ENCODE data around the gene METAP2.
"Not testable (repeated sequence)": the region's sequence is repeated elsewhere in the genome, so short reads cannot be mapped to it uniquely, and the experiment has no call there.

The METAP2 gene

DNA sequence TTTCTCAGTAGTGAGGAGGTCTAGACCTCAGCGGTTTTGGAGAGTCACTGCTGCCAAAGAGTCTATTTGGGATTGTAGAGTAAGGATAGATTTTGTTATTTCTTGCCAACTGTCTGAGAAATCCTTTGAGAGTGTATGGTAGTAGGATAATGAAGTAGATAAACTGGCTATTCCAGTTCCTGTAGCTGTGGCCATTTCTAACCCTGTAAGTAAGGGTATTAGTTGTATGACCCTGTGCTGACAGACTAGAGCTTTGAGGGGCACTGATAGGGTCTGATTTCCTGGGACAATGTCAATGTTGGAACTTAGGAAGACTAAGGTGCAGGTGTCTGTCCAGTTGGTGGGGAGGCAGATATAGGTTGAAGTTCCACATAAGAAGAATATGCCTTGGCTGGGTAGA, 24.3 kb upstream of the METAP2 start:
- H3K4me1 Mint-ChIP-seq; H3K27ac Mint-ChIP-seq (ENCODE audit: low read depth); H3K9me3 Mint-ChIP-seq; ATAC-seq (replicated peaks; ENCODE audit: extremely low read depth, poor library complexity, severe bottlenecking); H3K4me3 Mint-ChIP-seq; H3K36me3 Mint-ChIP-seq (ENCODE audit: insufficient read depth); DNase-seq (ENCODE audit: low spot score in 2 of 2): not testable (repeated sequence)
- peaks cover 45% of the 10 kb centered on the region for H3K27me3 Mint-ChIP-seq

DNA sequence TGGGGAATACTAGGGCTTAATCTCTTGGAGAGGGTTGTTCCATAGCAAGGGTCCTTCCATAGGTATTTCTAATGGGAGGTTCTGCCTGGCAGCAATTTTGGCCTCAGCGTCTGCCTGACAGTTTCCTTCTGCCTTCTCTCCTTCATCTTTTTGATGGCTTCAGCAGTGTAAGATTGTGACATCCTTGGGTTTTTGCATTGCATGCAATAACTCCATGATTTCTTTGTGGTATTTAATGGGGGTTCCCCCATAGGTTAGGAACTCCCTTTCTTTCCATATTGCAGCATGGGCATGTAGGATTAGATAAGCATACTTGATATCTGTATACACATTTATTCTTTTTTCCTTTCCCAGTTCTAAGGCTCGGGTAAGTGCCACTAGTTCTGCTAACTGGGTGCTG, 21.5 kb upstream of the METAP2 start:
- not testable (repeated sequence) for H3K9me3 Mint-ChIP-seq; DNase-seq (ENCODE audit: low spot score in 2 of 2); H3K4me1 Mint-ChIP-seq; H3K27ac Mint-ChIP-seq (ENCODE audit: low read depth); H3K36me3 Mint-ChIP-seq (ENCODE audit: insufficient read depth); ATAC-seq (replicated peaks; ENCODE audit: extremely low read depth, poor library complexity, severe bottlenecking); H3K4me3 Mint-ChIP-seq
- H3K27me3 Mint-ChIP-seq: peaks cover 43% of the 10 kb centered on the region

DNA sequence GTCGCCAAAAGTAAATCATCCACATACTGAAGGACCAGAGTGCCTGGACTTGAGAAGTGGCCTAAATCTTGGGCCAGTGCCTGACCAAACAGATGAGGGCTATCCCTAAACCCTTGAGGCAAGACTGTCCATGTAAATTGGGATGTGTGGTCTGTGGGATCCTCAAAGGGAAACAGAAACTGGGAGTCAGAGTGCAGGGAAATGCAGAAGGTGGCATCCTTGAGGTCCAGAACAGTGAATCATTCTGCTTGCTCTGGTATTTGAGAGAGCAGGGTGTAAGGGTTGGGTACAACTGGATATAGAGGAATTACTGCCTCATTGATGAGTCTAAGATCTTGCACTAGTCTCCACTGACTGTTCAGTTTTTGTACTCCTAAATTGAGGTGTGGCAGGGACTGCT, 20.1 kb upstream of the METAP2 start:
- not testable (repeated sequence) for H3K4me3 Mint-ChIP-seq; ATAC-seq (replicated peaks; ENCODE audit: extremely low read depth, poor library complexity, severe bottlenecking); DNase-seq (ENCODE audit: low spot score in 2 of 2); H3K27ac Mint-ChIP-seq (ENCODE audit: low read depth); H3K4me1 Mint-ChIP-seq; H3K9me3 Mint-ChIP-seq; H3K36me3 Mint-ChIP-seq (ENCODE audit: insufficient read depth)
- peaks cover 39% of the 10 kb centered on the region for H3K27me3 Mint-ChIP-seq

DNA sequence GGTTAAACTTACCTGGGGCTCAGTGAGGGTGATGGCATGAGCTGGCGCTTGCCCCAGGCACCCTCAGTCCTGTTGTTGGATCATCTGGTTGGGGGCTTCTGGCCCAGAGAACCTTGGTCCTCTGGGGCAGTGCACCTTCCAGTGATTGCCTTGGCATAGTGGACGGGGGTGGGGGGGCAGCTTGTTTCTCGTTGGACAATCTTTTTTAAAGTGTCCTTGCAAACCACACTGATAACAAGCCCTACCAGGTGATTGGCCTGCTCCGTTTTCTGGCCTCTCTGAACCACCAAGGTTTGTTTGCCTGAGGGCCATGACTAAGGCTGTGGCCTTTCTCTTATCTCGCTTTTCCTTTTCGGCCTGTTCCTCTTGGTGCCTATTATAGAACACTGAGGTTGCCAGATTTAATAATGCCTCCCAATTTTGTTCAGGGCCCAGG, 19.2 kb upstream of the METAP2 start:
- H3K27me3 Mint-ChIP-seq: peaks cover 32% of the 10 kb centered on the region
- H3K4me3 Mint-ChIP-seq; DNase-seq (ENCODE audit: low spot score in 2 of 2); H3K4me1 Mint-ChIP-seq; H3K36me3 Mint-ChIP-seq (ENCODE audit: insufficient read depth); H3K27ac Mint-ChIP-seq (ENCODE audit: low read depth); ATAC-seq (replicated peaks; ENCODE audit: extremely low read depth, poor library complexity, severe bottlenecking); H3K9me3 Mint-ChIP-seq: not testable (repeated sequence)

DNA sequence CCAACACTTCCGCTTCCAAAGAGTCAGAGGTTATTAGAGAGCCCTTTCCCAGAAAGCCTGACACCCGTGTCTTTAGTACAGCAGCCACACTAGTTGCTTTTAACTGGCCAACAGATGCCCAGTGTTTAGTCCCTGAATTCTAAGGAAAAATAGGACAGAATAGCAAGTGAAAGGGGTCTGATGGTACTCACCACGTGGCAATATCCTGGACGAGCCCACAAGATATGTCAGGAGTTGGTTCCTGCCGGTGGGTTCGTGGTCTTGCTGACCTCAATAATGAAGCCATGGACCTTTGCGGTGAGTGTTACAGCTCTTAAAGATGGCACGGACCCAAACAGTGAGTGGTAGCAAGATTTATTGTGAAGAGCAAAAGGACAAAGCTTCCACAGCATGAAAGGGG, 16.3 kb upstream of the METAP2 start:
- not testable (repeated sequence) for H3K36me3 Mint-ChIP-seq (ENCODE audit: insufficient read depth); H3K4me1 Mint-ChIP-seq; H3K4me3 Mint-ChIP-seq

DNA sequence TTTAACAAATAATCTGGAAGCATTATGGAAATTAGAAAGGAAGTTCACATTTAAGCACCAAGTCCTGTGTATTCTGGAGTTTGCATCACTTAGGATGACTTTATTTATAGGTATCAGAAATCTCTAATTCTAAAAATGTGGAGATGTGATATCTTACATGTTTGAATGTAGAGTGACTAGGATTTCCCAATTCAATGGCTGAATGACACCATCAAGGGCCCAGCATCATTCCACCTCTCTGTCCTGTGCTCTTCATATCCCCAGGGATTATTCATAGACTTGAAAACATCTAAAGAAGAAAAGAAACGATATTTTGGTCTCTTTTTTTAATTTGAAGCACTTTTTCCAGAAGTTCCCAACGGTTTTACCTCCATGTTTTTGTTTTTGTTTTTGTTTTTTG, 15.2 kb upstream of the METAP2 start:
- no peak overlapping the region for H3K4me3 Mint-ChIP-seq
- H3K9me3 Mint-ChIP-seq: peaks cover 9% of the 10 kb centered on the region
- H3K36me3 Mint-ChIP-seq (ENCODE audit: insufficient read depth): no peaks in the 10 kb centered on the region
- H3K27ac Mint-ChIP-seq (ENCODE audit: low read depth): no peak overlapping the region
- H3K4me1 Mint-ChIP-seq: no peaks in the 10 kb centered on the region
- peaks cover 14% of the 10 kb centered on the region for H3K27me3 Mint-ChIP-seq
- DNase-seq (ENCODE audit: low spot score in 2 of 2): no peak
- no peak for ATAC-seq (replicated peaks; ENCODE audit: extremely low read depth, poor library complexity, severe bottlenecking)

More for the DNA sequence above, 16.3 kb upstream of the METAP2 start:
- H3K9me3 Mint-ChIP-seq; H3K27ac Mint-ChIP-seq (ENCODE audit: low read depth); ATAC-seq (replicated peaks; ENCODE audit: extremely low read depth, poor library complexity, severe bottlenecking); DNase-seq (ENCODE audit: low spot score in 2 of 2): not testable (repeated sequence)
- peaks cover 14% of the 10 kb centered on the region for H3K27me3 Mint-ChIP-seq

DNA sequence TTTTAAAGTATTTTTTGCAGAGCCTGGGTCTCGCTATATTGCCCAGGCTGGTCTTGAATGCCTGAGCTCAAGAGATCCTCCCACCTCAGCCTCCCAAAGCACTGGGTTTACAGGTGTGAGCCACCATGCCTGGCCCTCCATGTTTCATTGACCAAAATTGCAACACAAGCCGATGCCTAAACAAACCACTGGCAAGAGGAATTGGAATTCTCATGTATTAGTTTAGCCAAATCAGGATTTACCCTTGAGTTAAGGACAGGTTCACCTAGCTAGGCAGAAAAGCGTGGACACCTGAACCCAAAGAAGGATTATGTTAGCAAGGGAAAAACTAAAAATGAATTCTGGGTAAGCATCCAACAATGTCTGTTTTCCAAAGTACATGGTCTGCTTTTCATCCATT, 14.6 kb upstream of the METAP2 start:
- Mint-ChIP-seq H3K36me3 (ENCODE audit: insufficient read depth) (no peaks in the 10 kb centered on the region), H3K27ac (ENCODE audit: low read depth) (no peak overlapping the region), H3K4me1 (no peaks in the 10 kb centered on the region)

DNA sequence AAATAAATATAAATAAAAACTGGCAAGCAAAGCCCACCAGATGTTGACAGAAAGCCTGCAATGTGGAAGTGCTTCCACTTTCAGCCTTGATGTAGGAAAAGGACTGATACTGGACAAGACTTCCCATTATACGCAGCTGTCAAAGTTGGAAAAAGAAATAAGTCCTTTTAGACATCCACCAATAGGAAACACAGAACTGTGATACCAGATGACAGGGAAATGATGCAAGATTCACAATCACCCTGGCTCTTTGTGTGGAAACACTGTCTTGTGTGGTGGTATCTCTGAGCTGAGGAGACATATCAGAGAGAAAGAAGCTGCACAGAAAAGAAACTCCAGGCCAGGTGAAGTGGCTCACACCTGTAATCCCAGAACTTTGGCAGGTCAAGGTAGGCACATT, 13.8 kb upstream of the METAP2 start:
- H3K9me3 Mint-ChIP-seq: peaks cover 9% of the 10 kb centered on the region
- peaks cover 12% of the 10 kb centered on the region for H3K27me3 Mint-ChIP-seq
- DNase-seq (ENCODE audit: low spot score in 2 of 2): no peak
- no peak overlapping the region for H3K4me3 Mint-ChIP-seq
- ATAC-seq (replicated peaks; ENCODE audit: extremely low read depth, poor library complexity, severe bottlenecking): no peak
- no peaks in the 10 kb centered on the region for H3K4me1 Mint-ChIP-seq
- no peak overlapping the region for H3K27ac Mint-ChIP-seq (ENCODE audit: low read depth)
- no peaks in the 10 kb centered on the region for H3K36me3 Mint-ChIP-seq (ENCODE audit: insufficient read depth)

More for the DNA sequence above, 14.6 kb upstream of the METAP2 start:
- ATAC-seq (replicated peaks; ENCODE audit: extremely low read depth, poor library complexity, severe bottlenecking) (no peak), DNase-seq (ENCODE audit: low spot score in 2 of 2) (no peak)
- peaks cover 14% of the 10 kb centered on the region for H3K27me3 Mint-ChIP-seq
- peaks cover 9% of the 10 kb centered on the region for H3K9me3 Mint-ChIP-seq
- no peak overlapping the region for H3K4me3 Mint-ChIP-seq

DNA sequence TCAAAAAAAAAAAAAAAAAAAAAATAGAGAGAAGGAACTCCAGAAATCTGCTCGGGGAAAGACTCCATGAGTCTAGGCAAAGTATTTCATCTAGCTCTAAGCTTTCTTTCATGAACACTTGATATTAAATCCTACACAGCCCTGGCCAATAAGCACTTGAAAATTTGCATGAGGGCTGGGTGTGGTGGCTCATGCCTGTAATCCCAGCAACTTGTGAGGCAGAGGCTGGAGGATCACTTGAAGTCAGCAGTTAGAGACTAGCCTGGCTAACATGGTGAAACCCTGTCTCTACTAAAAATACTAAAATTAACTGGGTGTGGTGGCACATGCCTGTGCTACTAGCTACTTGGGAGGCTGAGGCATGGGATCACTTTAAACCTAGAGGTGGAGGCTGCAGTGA, 13.1 kb upstream of the METAP2 start:
- DNase-seq (ENCODE audit: low spot score in 2 of 2) (no peak), ATAC-seq (replicated peaks; ENCODE audit: extremely low read depth, poor library complexity, severe bottlenecking) (no peak)
- Mint-ChIP-seq H3K36me3 (ENCODE audit: insufficient read depth) (no peaks in the 10 kb centered on the region), H3K4me1 (no peaks in the 10 kb centered on the region), H3K4me3 (no peak overlapping the region), H3K9me3 (peaks cover 7% of the 10 kb centered on the region), H3K27ac (ENCODE audit: low read depth) (no peak overlapping the region), H3K27me3 (peaks cover 4% of the 10 kb centered on the region)

DNA sequence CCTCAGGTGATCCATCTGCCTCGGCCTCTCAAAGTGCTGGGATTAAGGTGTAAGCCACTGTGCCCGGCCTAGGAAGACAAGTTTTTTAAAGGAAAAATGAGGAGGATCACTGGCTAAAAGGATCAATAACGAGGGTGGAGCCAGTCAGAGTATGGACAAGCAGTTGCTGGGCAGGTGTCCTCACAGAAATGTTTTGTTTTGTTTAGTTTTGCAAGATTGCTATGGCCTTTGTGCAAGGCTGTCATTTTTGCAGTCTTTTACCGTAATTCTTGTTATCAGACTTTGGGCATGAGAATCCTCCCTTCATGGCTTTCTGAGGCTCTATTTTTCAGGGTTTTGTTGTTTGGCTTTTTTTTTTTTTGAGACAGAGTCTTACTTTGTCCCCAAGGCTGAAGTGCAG, 11.9 kb upstream of the METAP2 start:
- no peak overlapping the region for H3K4me3 Mint-ChIP-seq
- H3K4me1 Mint-ChIP-seq: no peaks in the 10 kb centered on the region
- H3K36me3 Mint-ChIP-seq (ENCODE audit: insufficient read depth): no peaks in the 10 kb centered on the region
- peaks cover 4% of the 10 kb centered on the region for H3K9me3 Mint-ChIP-seq
- no peak for ATAC-seq (replicated peaks; ENCODE audit: extremely low read depth, poor library complexity, severe bottlenecking)
- H3K27me3 Mint-ChIP-seq: no peaks in the 10 kb centered on the region
- no peak for DNase-seq (ENCODE audit: low spot score in 2 of 2)
- H3K27ac Mint-ChIP-seq (ENCODE audit: low read depth): no peak overlapping the region

DNA sequence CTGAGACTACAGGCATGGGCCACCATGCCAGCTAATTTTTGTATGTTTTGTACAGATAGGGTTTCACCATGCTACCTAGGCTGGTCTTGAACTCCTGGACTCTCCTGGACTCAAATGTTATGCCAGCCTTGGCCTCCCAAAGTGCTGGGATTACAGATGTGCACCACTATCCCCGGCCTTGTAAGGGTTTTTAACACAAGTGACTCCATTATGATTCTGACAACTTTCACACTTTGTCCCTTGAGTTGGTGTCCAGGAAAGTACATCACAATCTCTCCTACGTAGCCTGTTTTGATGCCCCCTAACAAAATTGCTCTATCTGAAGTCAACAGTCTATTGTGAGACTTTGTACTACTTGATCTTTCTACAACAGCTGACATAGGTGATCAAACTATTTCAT, 11.4 kb upstream of the METAP2 start:
- Mint-ChIP-seq H3K4me3 (no peak overlapping the region), H3K27me3 (no peaks in the 10 kb centered on the region), H3K27ac (ENCODE audit: low read depth) (no peak overlapping the region), H3K4me1 (no peaks in the 10 kb centered on the region), H3K36me3 (ENCODE audit: insufficient read depth) (no peaks in the 10 kb centered on the region), H3K9me3 (no peaks in the 10 kb centered on the region)
- no peak for DNase-seq (ENCODE audit: low spot score in 2 of 2)
- ATAC-seq (replicated peaks; ENCODE audit: extremely low read depth, poor library complexity, severe bottlenecking): no peak

DNA sequence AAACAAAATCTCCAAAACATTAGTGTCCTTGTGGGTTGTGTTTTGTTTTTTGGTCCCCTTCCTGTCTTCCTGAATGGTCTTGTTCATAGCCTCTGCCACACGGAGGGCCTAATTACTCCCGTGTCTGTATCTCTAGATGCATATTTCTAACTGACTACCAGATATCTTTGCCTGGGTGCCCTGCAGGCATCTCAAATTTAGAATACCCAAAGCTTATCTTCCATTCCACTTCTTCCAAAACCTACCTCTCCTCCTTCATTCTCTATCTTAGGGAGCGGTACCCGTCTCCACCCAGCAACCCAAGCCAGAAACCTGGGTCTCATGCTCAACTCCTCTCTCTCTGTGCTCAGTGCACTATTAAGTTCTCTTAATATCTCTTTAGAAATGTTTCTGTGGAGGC, 10.9 kb upstream of the METAP2 start:
- Mint-ChIP-seq H3K27me3 (no peaks in the 10 kb centered on the region), H3K27ac (ENCODE audit: low read depth) (no peak overlapping the region), H3K4me3 (no peak overlapping the region), H3K4me1 (no peaks in the 10 kb centered on the region), H3K36me3 (ENCODE audit: insufficient read depth) (no peaks in the 10 kb centered on the region), H3K9me3 (no peaks in the 10 kb centered on the region)
- DNase-seq (ENCODE audit: low spot score in 2 of 2) (no peak), ATAC-seq (replicated peaks; ENCODE audit: extremely low read depth, poor library complexity, severe bottlenecking) (no peak)

DNA sequence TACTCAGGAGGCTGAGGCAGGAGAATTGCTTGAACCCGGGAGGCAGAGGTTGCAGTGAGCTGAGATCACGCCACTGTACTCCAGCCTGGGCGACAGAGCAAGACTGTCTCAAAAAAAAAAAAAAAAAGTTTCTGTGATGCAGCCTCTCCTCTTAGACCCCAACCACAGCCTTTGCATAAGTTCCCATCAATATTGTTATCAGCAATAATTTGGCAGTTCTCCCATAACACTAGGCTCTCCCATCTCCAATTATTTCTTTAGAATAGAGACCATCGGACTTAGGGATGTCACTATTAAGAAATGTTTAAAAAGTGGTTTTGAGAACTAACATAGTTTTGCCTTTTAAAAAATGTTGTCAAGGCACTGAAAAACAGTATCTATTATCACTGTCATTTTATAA, 10.2 kb upstream of the METAP2 start:
- H3K4me1 Mint-ChIP-seq; H3K4me3 Mint-ChIP-seq; ATAC-seq (replicated peaks; ENCODE audit: extremely low read depth, poor library complexity, severe bottlenecking); H3K27me3 Mint-ChIP-seq; H3K27ac Mint-ChIP-seq (ENCODE audit: low read depth); DNase-seq (ENCODE audit: low spot score in 2 of 2); H3K9me3 Mint-ChIP-seq; H3K36me3 Mint-ChIP-seq (ENCODE audit: insufficient read depth): not testable (repeated sequence)

DNA sequence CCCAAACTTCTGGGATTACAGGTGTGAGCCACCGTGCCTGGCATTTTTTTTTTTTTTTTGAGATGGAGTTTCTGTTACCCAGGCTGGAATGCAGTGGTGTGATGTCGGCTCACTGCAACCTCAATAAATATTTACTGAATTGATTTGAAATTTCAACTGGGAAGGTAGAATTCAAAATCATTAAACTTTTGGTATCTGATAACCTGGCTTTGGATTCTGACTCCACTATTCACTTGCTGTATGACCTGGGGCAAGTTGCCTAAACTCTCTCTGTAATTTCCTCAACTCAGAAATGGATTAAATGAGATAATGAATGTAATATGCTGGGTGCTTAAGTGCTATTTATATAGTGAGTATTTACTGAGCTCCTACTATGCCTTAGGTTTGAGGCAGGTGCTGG, 8.7 kb upstream of the METAP2 start:
- Mint-ChIP-seq H3K36me3 (ENCODE audit: insufficient read depth) (no peaks in the 10 kb centered on the region), H3K27me3 (no peaks in the 10 kb centered on the region), H3K4me1 (no peaks in the 10 kb centered on the region), H3K9me3 (no peaks in the 10 kb centered on the region), H3K27ac (ENCODE audit: low read depth) (no peak overlapping the region), H3K4me3 (no peak overlapping the region)
- ATAC-seq (replicated peaks; ENCODE audit: extremely low read depth, poor library complexity, severe bottlenecking) (no peak), DNase-seq (ENCODE audit: low spot score in 2 of 2) (no peak)
